Neural cell (in vitro differentiated cells): ENCODE measurements around the gene PLA2G1B. TPM values are rescaled to one million over a fixed set of nuclear protein-coding genes. Genes with fewer than 3 reads are reported as not detected.
A peak's percentile ranks its signal among the peaks of the same experiment; 100 is the strongest.

Experiments used
- H2AFZ ChIP-seq: fragments of 200-600, 300-800 bp; sonication (generic), shearing (Covaris generic); 2 replicates; pipeline ENCODE4 v1.6.0; 2014; ENCODE audit warnings: low read depth, mild to moderate bottlenecking, antibody characterized with exemption, low read length, moderate library complexity
- H3F3A ChIP-seq: fragments of 200-600 bp; shearing (Covaris generic); 2 replicates; pipeline ENCODE4 v1.6.1; 2016; ENCODE audit warnings: mild to moderate bottlenecking, moderate library complexity, mixed read lengths, antibody characterized with exemption, low read length; ENCODE audit not compliant: insufficient read depth, poor library complexity, severe bottlenecking
- H3K27ac ChIP-seq: fragments of 200-600, 300-800 bp; sonication (generic), shearing (Covaris generic); 2 replicates; pipeline ENCODE4 v1.5.1; 2014; ENCODE audit warnings: mild to moderate bottlenecking, low read length, moderate library complexity
- H3K27me3 ChIP-seq: fragments of 300-800, 200-600 bp; sonication (generic), shearing (Covaris generic); 2 replicates; pipeline ENCODE4 v1.6.0; 2014; ENCODE audit warnings: mild to moderate bottlenecking, low read depth, low read length, moderate library complexity; ENCODE audit not compliant: insufficient read depth
- H3K36me3 ChIP-seq: fragments of 300-800, 200-600 bp; sonication (generic), shearing (Covaris generic); 2 replicates; pipeline ENCODE4 v1.5.1; 2014; ENCODE audit warnings: mild to moderate bottlenecking, antibody characterized with exemption, low read length, moderate library complexity; ENCODE audit not compliant: insufficient read depth
- H3K4me2 ChIP-seq: fragments of 300-800, 200-600 bp; sonication (generic), shearing (Covaris generic); 2 replicates; pipeline ENCODE4 v1.6.0; 2014; ENCODE audit warnings: mild to moderate bottlenecking, low read length
- H3K4me3 ChIP-seq: fragments of 300-800, 200-600 bp; sonication (generic), shearing (Covaris generic); 2 replicates; pipeline ENCODE4 v1.5.1; 2014; ENCODE audit warnings: mild to moderate bottlenecking, low read length, moderate library complexity
- H3K79me2 ChIP-seq: fragments of 200-600 bp; shearing (Covaris generic); replicated peaks from 2 replicates; pipeline ENCODE4 v1.6.0; 2014; ENCODE audit warnings: mild to moderate bottlenecking, low read length, moderate library complexity; ENCODE audit not compliant: insufficient read depth
- H3K9ac ChIP-seq: fragments of 300-800, 200-600 bp; sonication (generic), shearing (Covaris generic); 2 replicates; pipeline ENCODE4 v1.6.1; 2016; ENCODE audit warnings: mild to moderate bottlenecking, low read length, mixed read lengths
- H3K9me2 ChIP-seq: fragments of 200-600 bp; shearing (Covaris generic); 2 replicates; pipeline ENCODE4 v1.6.1; 2016; ENCODE audit warnings: mild to moderate bottlenecking, low read length, mixed read lengths; ENCODE audit not compliant: insufficient read depth
- H3K9me3 ChIP-seq: fragments of 200-600, 300-800 bp; sonication (generic), shearing (Covaris generic); 2 replicates; pipeline ENCODE4 v1.6.1; 2016; ENCODE audit warnings: mild to moderate bottlenecking, mixed run types, low read length, moderate library complexity, mixed read lengths
- H4K20me1 ChIP-seq: fragments of 200-600 bp; shearing (Covaris generic); 2 replicates; pipeline ENCODE4 v1.6.1; 2016; ENCODE audit warnings: mild to moderate bottlenecking, mixed run types; ENCODE audit not compliant: insufficient read depth
- CTCF ChIP-seq: fragments of 450-650 bp; IDR thresholded peaks from 2 replicates; pipeline ENCODE4 v1.5.1; 2014; ENCODE audit warnings: antibody characterized with exemption, mild to moderate bottlenecking, moderate library complexity; ENCODE audit not compliant: poor library complexity, severe bottlenecking
- EP300 ChIP-seq: fragments of 450-650 bp; conservative IDR thresholded peaks from 2 replicates; pipeline ENCODE4 v1.6.1; 2014; ENCODE audit warnings: antibody characterized with exemption, mild to moderate bottlenecking, moderate library complexity; ENCODE audit not compliant: poor library complexity, severe bottlenecking
- EZH2 ChIP-seq: fragments of 200-600, 300-800 bp; shearing (Covaris generic), sonication (generic); IDR thresholded peaks from 2 replicates; pipeline ENCODE4 v1.6.1; 2014; ENCODE audit warnings: antibody characterized with exemption, low read length, borderline replicate concordance, mild to moderate bottlenecking; ENCODE audit not compliant: insufficient read depth, poor library complexity, severe bottlenecking
- MXI1 ChIP-seq: fragments of 450-650 bp; conservative IDR thresholded peaks from 2 replicates; pipeline ENCODE4 v1.6.1; 2014; ENCODE audit warnings: antibody characterized with exemption, mild to moderate bottlenecking; ENCODE audit not compliant: poor library complexity, severe bottlenecking
- POLR2AphosphoS5 ChIP-seq: IDR thresholded peaks from 2 replicates; pipeline ENCODE4 v1.6.1; 2012
- RAD21 ChIP-seq: fragments of 450-650 bp; conservative IDR thresholded peaks from 2 replicates; pipeline ENCODE4 v1.6.1; 2014; ENCODE audit warnings: antibody characterized with exemption, mild to moderate bottlenecking, moderate library complexity
- REST ChIP-seq: IDR thresholded peaks from 2 replicates; pipeline ENCODE4 v1.6.1; 2012; ENCODE audit warnings: borderline replicate concordance
- SMC3 ChIP-seq: fragments of 450-650 bp; conservative IDR thresholded peaks from 2 replicates; pipeline ENCODE4 v1.6.1; 2014; ENCODE audit warnings: antibody characterized with exemption, mild to moderate bottlenecking, moderate library complexity; ENCODE audit not compliant: poor library complexity
- TAF1 ChIP-seq: IDR thresholded peaks from 2 replicates; pipeline ENCODE4 v1.6.1; 2012; ENCODE audit warnings: low read depth
- polyA plus RNA-seq: library from polyadenylated mRNA; depleted of rRNA; stranded (reverse); fragments of >200 nt; gene quantifications from 2 replicates; pipeline ENCODE4 v1.2.3, GENCODE V29; 2014

The PLA2G1B gene
- polyA plus RNA-seq, 1 donor from 2014 or later = not detected

DNA sequence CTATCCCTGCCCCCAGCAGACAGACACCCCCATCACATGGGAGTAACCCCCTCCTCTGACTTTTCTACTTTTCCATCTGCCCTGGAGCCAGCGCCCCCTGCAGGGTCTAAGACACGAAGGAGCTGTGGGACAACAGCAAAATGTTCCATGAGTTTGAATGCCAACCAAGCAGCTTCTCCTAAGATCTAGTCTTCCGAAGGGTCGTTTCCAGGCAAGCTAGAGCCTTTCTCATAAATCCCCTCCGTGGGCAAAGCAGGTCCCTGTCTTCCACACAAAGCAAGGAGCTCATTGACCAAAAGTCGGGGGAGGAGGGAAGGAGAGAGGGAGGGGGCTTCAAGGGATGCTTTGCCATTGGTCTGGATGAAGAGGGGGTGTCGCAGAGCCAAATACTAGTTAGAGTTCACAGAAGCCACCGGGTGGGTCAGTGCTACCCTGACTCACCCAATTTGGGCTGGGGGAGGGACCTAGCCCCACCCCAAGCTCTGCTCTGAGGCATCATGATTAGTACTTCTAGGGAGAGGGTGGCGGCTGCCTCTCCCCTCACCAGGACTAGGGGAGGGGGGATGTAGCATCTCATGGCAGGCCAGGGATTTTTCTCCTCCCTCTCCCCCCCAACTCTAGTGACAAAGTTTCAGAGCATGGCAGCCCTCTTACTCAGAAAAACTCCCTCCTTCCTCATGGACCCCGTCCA, 39.8 kb upstream of the PLA2G1B start:
- Histone ChIP-seq H3K4me2 (peak overlapping the region; percentile 99), H3F3A (peaks cover 15% of the 10 kb centered on the region), H3K79me2 (peaks cover 58% of the 10 kb centered on the region), H3K9ac (peak overlapping the region; percentile 91), H3K4me3 (peak overlapping the region; percentile 80), H3K27ac (peak overlapping the region; percentile 77), H3K9me2 (no peaks in the 10 kb centered on the region), H3K36me3 (peaks cover 2% of the 10 kb centered on the region), H4K20me1 (no peaks in the 10 kb centered on the region), H3K9me3 (no peaks in the 10 kb centered on the region), H2AFZ (no peak overlapping the region), H3K27me3 (no peaks in the 10 kb centered on the region)
- TF ChIP-seq SMC3 (peak; percentile 65), EZH2 (no peak), EP300 (no peak), RAD21 (peak; percentile 45), POLR2AphosphoS5 (no peak), REST (no peak), TAF1 (no peak), MXI1 (no peak), CTCF (peak; percentile 80)

- Histone ChIP-seq H3K4me2 (peak overlapping the region; percentile 99), H4K20me1 (no peaks in the 10 kb centered on the region), H3K9me2 (no peaks in the 10 kb centered on the region), H3K9ac (peak overlapping the region; percentile 91), H3K27ac (peak overlapping the region; percentile 77), H3F3A (peaks cover 15% of the 10 kb centered on the region), H2AFZ (no peak overlapping the region), H3K4me3 (peak overlapping the region; percentile 80), H3K36me3 (peaks cover 4% of the 10 kb centered on the region), H3K79me2 (peaks cover 59% of the 10 kb centered on the region), H3K9me3 (no peaks in the 10 kb centered on the region), H3K27me3 (no peaks in the 10 kb centered on the region)
- TF ChIP-seq MXI1 (no peak), RAD21 (no peak), EP300 (no peak), SMC3 (no peak), EZH2 (no peak), TAF1 (no peak), REST (no peak), CTCF (no peak), POLR2AphosphoS5 (no peak)
Observed at GRCh38 chr12:120366845-120367232, 39.3 kb upstream of the PLA2G1B start.
